GM19099 (cell line): ENCODE measurements around the gene EGFLAM.

Source experiments
- POLR2A ChIP-seq: IDR thresholded peaks from 3 replicates; pipeline ENCODE4 v1.6.1; 2011; ENCODE audit warnings: low read depth; ENCODE audit not compliant: insufficient read length; ENCODE audit errors: extremely low read depth

Gene EGFLAM

DNA sequence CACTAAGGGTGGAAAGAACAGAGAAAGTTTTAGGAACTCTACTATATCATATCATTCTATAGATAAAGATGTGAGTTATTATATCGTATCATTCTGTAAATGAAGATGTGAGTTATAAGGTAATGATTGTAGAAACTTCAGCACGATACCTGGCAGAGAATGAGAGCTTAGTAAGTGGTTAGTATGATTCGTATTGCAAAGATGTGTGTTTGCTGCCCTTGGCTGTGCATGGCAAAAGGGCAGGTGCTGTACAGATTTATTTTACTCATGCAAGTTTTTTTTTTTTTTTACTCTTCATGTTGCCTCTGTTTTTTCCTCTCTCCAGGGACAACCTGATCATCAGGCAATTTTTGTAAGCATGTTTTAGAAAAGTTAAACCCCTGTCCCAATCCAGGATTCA is 83.3 kb downstream of the EGFLAM start:
- no peak for TF ChIP-seq POLR2A

GRCh38 chr5:38342261-38342660 is 83.9 kb downstream of the EGFLAM start:
- TF ChIP-seq POLR2A = no peak

- TF ChIP-seq POLR2A = no peak
Measured at GRCh38 chr5:38344891-38345290, 86.5 kb downstream of the EGFLAM start.

- TF ChIP-seq POLR2A = no peak
Measured at GRCh38 chr5:38346593-38346992, 88.2 kb downstream of the EGFLAM start.

GRCh38 chr5:38347040-38347763 is 88.8 kb downstream of the EGFLAM start:
- TF ChIP-seq POLR2A = no peak

DNA sequence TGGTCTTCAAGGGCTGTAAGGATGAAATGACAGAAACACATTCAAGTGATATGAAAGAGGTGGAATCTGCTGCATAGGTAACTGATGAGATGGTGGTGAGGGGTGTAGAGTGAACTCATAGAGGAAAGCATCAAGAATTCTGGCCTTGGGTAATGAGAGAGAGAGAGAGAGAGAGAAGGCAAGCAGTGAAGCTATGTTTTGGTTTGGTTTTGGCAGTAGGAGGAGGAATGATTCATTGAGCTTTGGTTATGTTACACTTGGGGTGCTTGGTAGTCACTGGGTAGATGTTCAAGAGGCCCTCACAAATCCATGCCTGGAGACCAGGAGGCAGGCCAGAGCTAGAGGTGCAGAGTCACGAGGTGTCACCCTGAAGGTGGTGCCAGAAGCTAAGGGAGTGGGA is 89.5 kb downstream of the EGFLAM start:
- TF ChIP-seq POLR2A = no peak

- TF ChIP-seq POLR2A = no peak
Measured at GRCh38 chr5:38360323-38361061, 102.1 kb downstream of the EGFLAM start.

DNA sequence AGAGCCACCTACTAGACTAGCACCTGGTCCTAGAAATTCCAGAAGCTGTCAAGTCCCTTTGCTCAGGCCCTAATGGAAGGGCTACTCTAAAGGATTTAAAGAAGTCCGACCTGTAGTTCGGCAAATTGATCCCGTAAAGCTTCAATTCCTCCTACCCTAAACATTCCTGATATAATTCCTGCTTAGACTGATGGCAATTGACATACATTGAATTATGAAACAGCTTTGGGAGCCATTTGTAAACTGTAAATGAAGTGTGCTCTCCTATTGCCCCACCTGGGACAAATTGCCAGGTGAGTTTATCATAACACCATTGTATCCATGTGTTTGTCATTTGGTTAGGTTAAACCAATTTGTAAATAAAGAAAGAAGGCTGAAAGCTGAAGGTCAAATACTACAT is 104.4 kb downstream of the EGFLAM start:
- TF ChIP-seq POLR2A = no peak

GRCh38 chr5:38364825-38365224 is 106.5 kb downstream of the EGFLAM start:
- TF ChIP-seq POLR2A = no peak

DNA sequence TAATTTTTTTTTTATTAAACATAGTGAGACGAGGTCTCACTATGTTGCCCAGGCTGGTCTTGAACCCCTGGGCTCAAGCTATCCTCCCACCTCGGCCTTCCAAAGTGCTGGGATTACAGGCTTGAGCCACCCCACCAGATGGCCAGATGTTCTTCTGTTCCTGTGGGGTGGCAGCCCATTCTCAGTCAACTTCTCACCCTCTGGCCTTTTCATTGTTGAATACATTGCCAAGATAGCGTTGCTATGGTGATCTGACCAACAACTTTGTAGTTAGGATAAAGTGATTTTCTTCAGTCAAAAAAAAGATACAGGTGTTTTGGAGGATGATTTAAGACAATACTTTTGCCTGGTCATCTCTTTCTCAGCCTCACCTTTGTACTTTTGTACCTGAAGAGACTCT is 109.1 kb downstream of the EGFLAM start:
- TF ChIP-seq POLR2A = no peak

- TF ChIP-seq POLR2A = no peak
Measured at GRCh38 chr5:38367966-38368365, 109.6 kb downstream of the EGFLAM start.

- no peak for TF ChIP-seq POLR2A
Measured at GRCh38 chr5:38369692-38370091, 111.3 kb downstream of the EGFLAM start.

- no peak for TF ChIP-seq POLR2A
Measured at GRCh38 chr5:38370358-38371100, 112.2 kb downstream of the EGFLAM start.

DNA sequence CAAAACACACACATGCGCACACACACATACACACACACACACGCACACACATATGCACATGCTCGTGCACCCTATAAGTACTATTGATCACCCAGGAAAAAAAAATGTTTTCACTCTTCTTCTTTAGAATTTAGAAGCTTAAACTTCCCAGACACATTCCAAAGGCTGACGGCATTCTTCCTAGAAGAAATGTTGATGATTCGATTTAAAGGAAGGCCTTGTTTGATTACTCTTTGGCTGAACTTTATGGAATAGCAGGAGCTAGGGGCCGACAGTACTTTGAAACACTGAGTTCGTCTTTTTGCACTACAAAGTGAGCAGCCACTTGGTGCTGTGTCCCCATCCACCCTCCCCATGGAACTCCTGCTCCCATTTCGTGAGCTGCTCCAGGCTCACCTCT is 113.2 kb downstream of the EGFLAM start:
- TF ChIP-seq POLR2A = no peak

DNA sequence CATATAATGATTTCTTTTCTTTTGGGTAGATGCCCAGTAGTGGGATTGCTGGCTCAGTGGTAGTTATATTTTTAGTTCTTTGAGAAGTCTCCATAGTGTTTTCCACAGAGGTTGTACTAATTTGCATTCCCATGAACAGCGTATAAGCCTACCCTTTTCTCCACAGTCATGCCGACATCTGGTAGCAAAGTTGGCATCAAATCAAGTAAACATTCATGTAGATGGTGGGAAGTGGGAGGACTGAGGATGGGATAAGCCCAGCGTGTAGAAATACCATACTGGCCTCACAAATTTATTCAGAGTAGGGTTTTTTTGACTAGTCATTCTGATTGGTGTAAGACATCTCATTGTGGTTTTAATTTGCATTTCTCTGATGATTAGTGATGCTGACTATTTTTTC is 115.4 kb downstream of the EGFLAM start:
- TF ChIP-seq POLR2A = no peak

DNA sequence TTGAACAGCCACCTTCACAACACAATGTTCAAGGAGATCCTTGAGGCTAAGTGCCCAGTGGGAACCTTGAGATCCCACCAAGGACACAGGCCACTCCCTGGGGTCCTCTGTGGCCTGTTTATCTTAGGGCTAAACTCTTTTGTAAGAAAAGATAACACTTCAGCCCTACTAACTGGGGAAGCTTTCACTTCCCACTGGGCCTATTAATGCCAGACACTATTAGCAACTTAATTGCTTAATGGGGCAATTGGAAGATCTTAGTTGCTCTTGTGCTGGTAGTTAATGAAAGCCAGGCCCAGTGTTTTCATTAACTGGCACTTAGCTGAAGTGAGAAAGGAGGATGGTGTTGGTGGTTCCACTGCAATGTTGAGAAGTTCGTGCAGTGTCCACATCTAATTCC is 117.1 kb downstream of the EGFLAM start:
- no peak for TF ChIP-seq POLR2A
